SU-DHL-6 (cell line): Measurements from ENCODE around the gene RUBCN.

ENCODE experiments used
- H2AFZ ChIP-seq: fragments of 200-600 bp; sonication (generic); 2 replicates; pipeline ENCODE4 v1.6.1; 2014; ENCODE audit warnings: low read depth, mild to moderate bottlenecking, moderate library complexity, mixed read lengths, antibody characterized with exemption, low read length; ENCODE audit not compliant: severe bottlenecking
- H3F3A ChIP-seq: fragments of 200-600 bp; shearing (Covaris generic); 2 replicates; pipeline ENCODE4 v1.6.0; 2016; ENCODE audit warnings: antibody characterized with exemption, mild to moderate bottlenecking; ENCODE audit not compliant: insufficient read depth
- H3K27ac ChIP-seq: fragments of 200-600 bp; sonication (generic); 2 replicates; pipeline ENCODE4 v1.5.1; 2016; ENCODE audit warnings: low read depth, mild to moderate bottlenecking, low read length, moderate library complexity, mixed read lengths
- H3K27me3 ChIP-seq: fragments of 200-600 bp; sonication (generic), shearing (Covaris generic); 2 replicates; pipeline ENCODE4 v1.6.0; 2014; ENCODE audit warnings: mild to moderate bottlenecking, low read length
- H3K36me3 ChIP-seq: fragments of 200-600 bp; sonication (generic); 2 replicates; pipeline ENCODE4 v1.6.1; 2014; ENCODE audit warnings: mild to moderate bottlenecking, low read length, mixed read lengths
- H3K4me2 ChIP-seq: fragments of 300-600, 200-600 bp; shearing (Covaris generic), sonication (generic); 2 replicates; pipeline ENCODE4 v1.6.0; 2014; ENCODE audit warnings: low read length, low read depth, mild to moderate bottlenecking; ENCODE audit not compliant: poor library complexity, severe bottlenecking
- H3K4me3 ChIP-seq: fragments of 200-600 bp; sonication (generic); 2 replicates; pipeline ENCODE4 v1.5.1; 2014; ENCODE audit warnings: antibody characterized with exemption, low read length, mild to moderate bottlenecking, mixed read lengths; ENCODE audit not compliant: insufficient read depth, poor library complexity, severe bottlenecking
- H3K79me2 ChIP-seq: fragments of 200-600 bp; sonication (generic); 2 replicates; pipeline ENCODE4 v1.6.1; 2014; ENCODE audit warnings: mild to moderate bottlenecking, low read length, moderate library complexity; ENCODE audit not compliant: insufficient read depth
- H3K9ac ChIP-seq: fragments of 200-600 bp; sonication (generic); 2 replicates; pipeline ENCODE4 v1.7.0; 2014; ENCODE audit warnings: mild to moderate bottlenecking, low read length
- H3K9me2 ChIP-seq: fragments of 200-600 bp; sonication (generic); replicated peaks from 2 replicates; pipeline ENCODE4 v1.6.1; 2014; ENCODE audit warnings: low read length; ENCODE audit not compliant: insufficient read depth
- H3K9me3 ChIP-seq: fragments of 200-600 bp; sonication (generic); 2 replicates; pipeline ENCODE4 v1.6.1; 2014; ENCODE audit warnings: low read length, mixed read lengths; ENCODE audit not compliant: insufficient read depth
- H4K20me1 ChIP-seq: fragments of 200-600 bp; sonication (generic); 2 replicates; pipeline ENCODE4 v1.6.1; 2014; ENCODE audit warnings: low read depth, mild to moderate bottlenecking, antibody characterized with exemption, low read length, moderate library complexity, mixed read lengths
- CTCF ChIP-seq: fragments of 200-600 bp; sonication (generic); IDR thresholded peaks from one replicate; pipeline ENCODE4 v1.5.1; 2017; ENCODE audit warnings: antibody characterized with exemption, mild to moderate bottlenecking, low read length, moderate library complexity; ENCODE audit not compliant: insufficient read depth, poor library complexity, severe bottlenecking
- EZH2phosphoT487 ChIP-seq: fragments of 200-600 bp; sonication (generic), shearing (Covaris generic); conservative IDR thresholded peaks from 2 replicates; pipeline ENCODE4 v1.6.1; 2018; ENCODE audit warnings: mild to moderate bottlenecking, antibody characterized with exemption, low read length, moderate library complexity, mixed read lengths

The RUBCN gene

DNA sequence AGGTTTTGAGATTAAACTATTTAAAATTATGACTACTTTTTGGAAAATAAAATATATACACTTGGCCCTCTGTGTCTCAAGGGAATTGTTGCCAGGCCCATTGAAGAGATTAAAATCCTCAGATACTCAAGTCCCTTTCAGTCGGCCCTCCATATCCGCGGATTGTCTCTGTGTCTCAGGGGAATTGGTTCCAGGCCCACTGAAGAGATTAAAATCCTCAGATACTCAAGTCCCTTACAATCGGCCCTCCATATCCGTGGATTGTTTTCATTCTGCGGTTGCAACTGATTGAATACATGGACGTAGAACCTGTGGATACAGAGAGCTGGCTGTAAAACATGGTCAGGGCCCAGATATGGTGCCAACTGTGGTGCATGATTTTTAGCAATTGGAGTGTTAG is 38.6 kb upstream of the RUBCN start:
- no peak overlapping the region for H3K4me2 ChIP-seq
- no peak overlapping the region for H3K27ac ChIP-seq
- H3K79me2 ChIP-seq, result no peaks in the 10 kb centered on the region
- no peaks in the 10 kb centered on the region for H4K20me1 ChIP-seq
- no peaks in the 10 kb centered on the region for H3K9me3 ChIP-seq
- no peaks in the 10 kb centered on the region for H3K9me2 ChIP-seq
- no peak overlapping the region for H3K4me3 ChIP-seq
- no peak overlapping the region for H3K9ac ChIP-seq
- peaks cover 4% of the 10 kb centered on the region; the same call in 1 of the 2 replicates for H3K36me3 ChIP-seq
- H3K27me3 ChIP-seq, result no peaks in the 10 kb centered on the region
- TF ChIP-seq EZH2phosphoT487, result no peak
- no peak for TF ChIP-seq CTCF
- no peak overlapping the region for H2AFZ ChIP-seq
- H3F3A ChIP-seq, result 0 out of 2 replicates have a peak, but pooled peaks cover 3% of the 10 kb centered on the region

GRCh38 chr3:197761784-197762183 is 25.1 kb upstream of the RUBCN start:
- Histone ChIP-seq H3F3A (no peaks in the 10 kb centered on the region), H3K36me3 (peaks cover 10% of the 10 kb centered on the region; the same call in 1 of the 2 replicates), H3K9me3 (no peaks in the 10 kb centered on the region), H3K27ac (no peak overlapping the region), H3K4me3 (no peak overlapping the region), H3K9me2 (no peaks in the 10 kb centered on the region), H3K9ac (no peak overlapping the region), H3K4me2 (no peak overlapping the region), H3K79me2 (no peaks in the 10 kb centered on the region), H4K20me1 (no peaks in the 10 kb centered on the region), H2AFZ (no peak overlapping the region), H3K27me3 (no peaks in the 10 kb centered on the region)
- TF ChIP-seq CTCF (no peak), EZH2phosphoT487 (no peak)

DNA sequence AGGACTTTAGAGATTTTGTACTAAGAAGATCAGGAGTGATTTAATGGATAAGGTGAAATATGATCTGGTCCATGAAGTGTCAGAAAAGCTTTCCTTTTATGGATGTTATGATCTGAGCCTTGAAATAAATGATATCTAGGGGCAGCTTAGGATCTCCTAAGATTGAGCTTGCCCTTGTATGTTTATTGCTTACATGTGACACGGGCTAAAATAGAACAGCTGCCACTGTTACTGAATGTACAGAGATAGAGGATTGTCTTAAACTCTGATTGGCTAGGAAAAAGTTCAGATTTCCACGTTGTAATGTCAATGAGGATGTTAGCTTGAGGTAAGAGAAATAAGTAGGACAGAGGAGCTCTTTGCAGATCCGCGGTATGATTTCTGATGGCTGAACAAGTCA is 21.8 kb upstream of the RUBCN start:
- peaks cover 10% of the 10 kb centered on the region; the same call in 1 of the 2 replicates for H3K36me3 ChIP-seq

More for the DNA sequence above, 21.8 kb upstream of the RUBCN start:
- H2AFZ ChIP-seq, result no peak overlapping the region
- H3K27ac ChIP-seq, result no peak overlapping the region
- H3K4me3 ChIP-seq, result no peak overlapping the region
- H4K20me1 ChIP-seq, result no peaks in the 10 kb centered on the region
- H3K4me2 ChIP-seq, result no peak overlapping the region
- H3K9me2 ChIP-seq, result no peaks in the 10 kb centered on the region
- H3K9me3 ChIP-seq, result no peaks in the 10 kb centered on the region
- H3F3A ChIP-seq, result no peaks in the 10 kb centered on the region
- H3K79me2 ChIP-seq, result no peaks in the 10 kb centered on the region; the same call in 1 of the 2 replicates
- H3K9ac ChIP-seq, result no peak overlapping the region
- no peaks in the 10 kb centered on the region for H3K27me3 ChIP-seq
- no peak for TF ChIP-seq CTCF
- TF ChIP-seq EZH2phosphoT487, result no peak
